Measurements from ENCODE around the gene NF1.

NF1 gene

DNA sequence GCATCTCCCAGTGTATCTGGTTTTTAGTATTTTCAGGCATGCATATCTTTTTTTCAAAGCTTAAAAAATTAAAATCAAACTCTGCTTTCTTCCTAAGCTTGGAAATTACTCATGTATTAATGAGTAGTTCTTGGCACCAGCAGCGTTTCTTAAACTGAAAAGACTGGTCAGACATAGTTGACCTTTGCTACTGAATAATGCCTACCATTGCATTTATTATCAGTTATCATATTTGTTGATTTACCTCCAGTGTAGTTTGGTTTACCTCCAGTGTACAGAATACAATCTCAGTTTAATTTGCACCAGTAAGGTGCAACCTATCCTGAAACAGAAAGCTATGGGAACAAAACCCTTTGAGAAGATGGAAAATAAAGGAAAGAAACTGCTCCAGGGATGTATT is 261.2 kb downstream of the NF1 start:
- H3K4me3 ChIP-seq (ENCODE audit: low read depth in 1 of 2, low read length in 2 of 2) = no peak overlapping the region
- peaks cover 13 to 31% of the 10 kb centered on the region in 2 donors for H3K36me3 ChIP-seq (ENCODE audit: control insufficient read depth in 1 of 2, insufficient read depth in 2 of 2, low read length in 2 of 2)
- no peaks in the 10 kb centered on the region for H3K27me3 ChIP-seq (ENCODE audit: low read depth, low read length)
- no peak overlapping the region for H3K27ac ChIP-seq (ENCODE audit: low read length)
- H3K9me3 ChIP-seq (ENCODE audit: control insufficient read depth in 1 of 2, low read length in 2 of 2) = no peaks in the 10 kb centered on the region
- H3K4me1 ChIP-seq (ENCODE audit: control insufficient read depth in 1 of 2, insufficient read depth in 2 of 2, low read length in 2 of 2) = no peaks in the 10 kb centered on the region

DNA sequence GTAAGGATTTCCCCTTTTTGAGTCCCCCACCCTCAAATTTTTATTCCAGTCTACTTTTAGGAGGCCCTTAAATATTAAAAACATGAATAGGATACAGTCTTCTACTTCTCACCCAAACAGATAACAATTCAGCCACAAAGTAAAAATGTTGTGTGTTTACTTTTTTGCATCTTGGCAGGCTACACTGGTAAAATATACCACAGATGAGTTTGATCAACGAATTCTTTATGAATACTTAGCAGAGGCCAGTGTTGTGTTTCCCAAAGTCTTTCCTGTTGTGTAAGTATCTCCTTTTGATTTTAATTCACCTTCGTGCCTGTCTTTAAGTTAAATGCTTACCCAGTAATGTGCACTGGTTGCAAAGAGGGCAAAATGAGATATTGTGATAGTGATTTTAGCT is 262.3 kb downstream of the NF1 start:
- Histone ChIP-seq H3K36me3 (ENCODE audit: control insufficient read depth in 1 of 2, insufficient read depth in 2 of 2, low read length in 2 of 2) (peaks cover 13 to 34% of the 10 kb centered on the region in 2 donors), H3K4me1 (ENCODE audit: control insufficient read depth in 1 of 2, insufficient read depth in 2 of 2, low read length in 2 of 2) (no peaks in the 10 kb centered on the region), H3K9me3 (ENCODE audit: control insufficient read depth in 1 of 2, low read length in 2 of 2) (no peaks in the 10 kb centered on the region), H3K27me3 (ENCODE audit: low read depth, low read length) (no peaks in the 10 kb centered on the region), H3K4me3 (ENCODE audit: low read depth in 1 of 2, low read length in 2 of 2) (no peak overlapping the region), H3K27ac (ENCODE audit: low read length) (no peak overlapping the region)

DNA sequence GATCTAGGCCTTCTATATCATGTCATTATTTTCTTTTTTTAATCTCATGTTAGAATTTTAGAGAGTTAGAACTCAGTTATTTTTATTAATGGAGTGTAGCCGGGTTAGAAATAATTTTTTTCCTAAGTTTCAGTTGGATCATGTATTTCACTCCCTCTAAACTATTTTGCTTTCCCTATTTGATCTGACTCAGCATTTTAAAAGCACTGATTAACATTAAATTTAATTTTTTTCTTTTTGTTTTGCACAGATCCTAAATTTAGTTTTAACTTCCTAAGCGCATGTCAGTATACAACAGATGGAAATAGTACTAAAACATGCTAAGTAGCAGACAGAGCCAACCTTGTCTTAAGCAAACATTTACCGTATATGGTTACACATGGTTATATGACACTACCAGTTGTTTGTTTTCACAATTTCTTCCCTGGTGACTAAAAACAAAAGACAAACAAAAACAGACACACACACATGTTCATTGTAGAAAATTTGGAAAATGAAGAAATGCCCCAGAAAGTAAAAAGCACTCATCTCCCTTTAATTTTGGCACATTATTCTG is 263.1 kb downstream of the NF1 start:
- peaks cover 11 to 33% of the 10 kb centered on the region in 2 donors for H3K36me3 ChIP-seq (ENCODE audit: control insufficient read depth in 1 of 2, insufficient read depth in 2 of 2, low read length in 2 of 2)

DNA sequence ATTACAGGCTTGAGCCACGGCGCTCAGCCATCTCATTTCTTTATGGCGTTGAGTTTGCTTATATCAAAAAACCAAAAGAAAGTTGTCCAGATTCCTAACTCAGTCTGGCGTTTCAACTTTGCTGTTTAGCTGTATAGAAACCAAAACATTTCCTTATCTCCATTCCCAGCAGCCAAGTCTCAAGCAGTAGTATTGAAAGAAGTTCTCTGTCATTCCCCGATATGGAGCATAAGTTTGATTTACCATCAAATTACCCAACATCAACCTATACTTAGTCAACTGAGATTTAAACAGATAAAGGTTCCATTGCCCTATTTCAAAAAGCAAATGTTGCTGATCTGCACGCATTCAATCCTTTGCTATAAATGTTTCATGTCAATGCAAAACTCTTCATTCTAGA is 269.2 kb downstream of the NF1 start:
- H3K9me3 ChIP-seq (ENCODE audit: control insufficient read depth in 1 of 2, low read length in 2 of 2) = no peaks in the 10 kb centered on the region
- H3K27ac ChIP-seq (ENCODE audit: low read length) = no peak overlapping the region
- peaks cover 14 to 38% of the 10 kb centered on the region in 2 donors for H3K36me3 ChIP-seq (ENCODE audit: control insufficient read depth in 1 of 2, insufficient read depth in 2 of 2, low read length in 2 of 2)
- H3K27me3 ChIP-seq (ENCODE audit: low read depth, low read length) = no peaks in the 10 kb centered on the region
- no peak overlapping the region for H3K4me3 ChIP-seq (ENCODE audit: low read depth in 1 of 2, low read length in 2 of 2)
- no peaks in the 10 kb centered on the region for H3K4me1 ChIP-seq (ENCODE audit: control insufficient read depth in 1 of 2, insufficient read depth in 2 of 2, low read length in 2 of 2)

More for the DNA sequence above, 263.1 kb downstream of the NF1 start:
- no peak overlapping the region for H3K27ac ChIP-seq (ENCODE audit: low read length)
- H3K27me3 ChIP-seq (ENCODE audit: low read depth, low read length) = no peaks in the 10 kb centered on the region
- H3K9me3 ChIP-seq (ENCODE audit: control insufficient read depth in 1 of 2, low read length in 2 of 2) = no peaks in the 10 kb centered on the region
- H3K4me3 ChIP-seq (ENCODE audit: low read depth in 1 of 2, low read length in 2 of 2) = no peak overlapping the region
- no peaks in the 10 kb centered on the region for H3K4me1 ChIP-seq (ENCODE audit: control insufficient read depth in 1 of 2, insufficient read depth in 2 of 2, low read length in 2 of 2)

DNA sequence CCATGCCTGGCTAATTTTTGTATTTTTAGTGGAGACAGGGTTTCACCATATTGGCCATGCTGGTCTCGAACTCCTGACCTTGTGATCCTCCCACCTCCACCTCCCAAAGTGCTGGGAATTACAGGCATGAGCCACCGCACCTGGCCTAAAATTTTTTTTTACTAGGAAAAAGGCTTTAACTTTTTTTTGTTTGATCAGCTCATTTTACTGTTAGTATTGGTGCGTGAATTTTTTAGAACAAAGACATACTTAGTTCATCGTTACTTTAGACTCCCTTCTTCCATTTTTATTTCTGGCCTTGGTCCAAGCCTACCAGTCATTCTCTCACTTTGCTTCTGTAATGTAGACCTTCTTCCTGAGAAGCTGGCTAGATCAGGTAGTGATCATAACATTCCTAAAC is 271.3 kb downstream of the NF1 start:
- peaks cover 0 to 2% of the 10 kb centered on the region in 2 donors for H3K4me1 ChIP-seq (ENCODE audit: control insufficient read depth in 1 of 2, insufficient read depth in 2 of 2, low read length in 2 of 2)
- H3K27me3 ChIP-seq (ENCODE audit: low read depth, low read length) = no peaks in the 10 kb centered on the region
- H3K4me3 ChIP-seq (ENCODE audit: low read depth in 1 of 2, low read length in 2 of 2) = no peak overlapping the region
- H3K36me3 ChIP-seq (ENCODE audit: control insufficient read depth in 1 of 2, insufficient read depth in 2 of 2, low read length in 2 of 2) = peaks cover 15 to 26% of the 10 kb centered on the region in 2 donors
- H3K9me3 ChIP-seq (ENCODE audit: control insufficient read depth in 1 of 2, low read length in 2 of 2) = no peaks in the 10 kb centered on the region
- no peak overlapping the region for H3K27ac ChIP-seq (ENCODE audit: low read length)

DNA sequence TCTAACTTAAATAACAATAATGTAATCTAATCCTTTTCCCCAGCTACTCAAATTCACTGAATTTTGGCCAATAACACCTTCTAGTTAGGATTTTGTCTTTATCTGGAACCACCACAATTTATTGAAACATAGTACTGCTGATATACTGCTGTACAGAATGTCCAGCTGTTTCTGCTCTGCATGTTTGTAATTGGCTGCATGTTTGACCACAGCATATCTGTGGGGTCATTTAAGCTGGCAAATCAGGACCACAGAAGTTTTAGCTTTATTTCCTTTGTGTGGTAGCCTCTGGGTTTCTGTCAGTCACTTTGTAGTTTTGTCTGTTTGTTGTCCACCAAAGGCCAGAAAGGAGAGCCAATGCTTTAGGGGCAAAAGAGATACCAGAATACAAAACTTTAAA is 274.5 kb downstream of the NF1 start:
- peaks cover 12 to 16% of the 10 kb centered on the region in 2 donors for H3K36me3 ChIP-seq (ENCODE audit: control insufficient read depth in 1 of 2, insufficient read depth in 2 of 2, low read length in 2 of 2)
- H3K27ac ChIP-seq (ENCODE audit: low read length) = no peak overlapping the region
- no peaks in the 10 kb centered on the region for H3K9me3 ChIP-seq (ENCODE audit: control insufficient read depth in 1 of 2, low read length in 2 of 2)
- H3K27me3 ChIP-seq (ENCODE audit: low read depth, low read length) = no peaks in the 10 kb centered on the region
- no peak overlapping the region for H3K4me3 ChIP-seq (ENCODE audit: low read depth in 1 of 2, low read length in 2 of 2)
- H3K4me1 ChIP-seq (ENCODE audit: control insufficient read depth in 1 of 2, insufficient read depth in 2 of 2, low read length in 2 of 2) = peaks cover 0 to 9% of the 10 kb centered on the region in 2 donors

DNA sequence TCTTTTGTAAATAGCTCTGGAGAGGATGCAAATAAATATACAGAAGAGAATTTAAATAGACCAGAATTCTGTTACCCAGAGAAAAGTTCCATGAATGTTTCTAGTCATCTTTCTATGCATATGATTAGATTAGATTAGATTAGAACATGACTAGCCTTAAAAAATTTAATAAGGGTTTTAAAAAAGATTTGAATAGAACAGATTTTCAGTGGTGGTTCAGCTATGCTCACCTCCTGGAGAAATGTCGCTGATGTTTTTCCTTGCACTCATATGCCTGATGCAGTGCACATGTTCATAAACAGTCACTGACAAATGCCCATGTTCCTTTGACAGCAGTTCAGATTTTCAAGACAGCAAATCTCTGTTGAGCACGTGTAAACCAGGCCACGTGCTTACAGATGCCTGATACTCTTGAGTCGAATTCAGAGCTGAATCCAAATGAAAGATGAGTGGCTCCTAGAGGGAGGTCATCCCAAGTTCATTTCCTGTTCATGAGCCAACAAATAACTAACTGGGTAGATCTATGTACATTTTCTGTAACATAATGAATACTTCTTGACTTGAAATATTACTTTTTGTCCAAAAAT is 276.8 kb downstream of the NF1 start:
- Histone ChIP-seq H3K27me3 (ENCODE audit: low read depth, low read length) (no peaks in the 10 kb centered on the region), H3K4me1 (ENCODE audit: control insufficient read depth in 1 of 2, insufficient read depth in 2 of 2, low read length in 2 of 2) (peaks cover 0 to 9% of the 10 kb centered on the region in 2 donors), H3K9me3 (ENCODE audit: control insufficient read depth in 1 of 2, low read length in 2 of 2) (no peaks in the 10 kb centered on the region), H3K36me3 (ENCODE audit: control insufficient read depth in 1 of 2, insufficient read depth in 2 of 2, low read length in 2 of 2) (peaks cover 15 to 20% of the 10 kb centered on the region in 2 donors), H3K4me3 (ENCODE audit: low read depth in 1 of 2, low read length in 2 of 2) (no peak overlapping the region), H3K27ac (ENCODE audit: low read length) (no peak overlapping the region)

DNA sequence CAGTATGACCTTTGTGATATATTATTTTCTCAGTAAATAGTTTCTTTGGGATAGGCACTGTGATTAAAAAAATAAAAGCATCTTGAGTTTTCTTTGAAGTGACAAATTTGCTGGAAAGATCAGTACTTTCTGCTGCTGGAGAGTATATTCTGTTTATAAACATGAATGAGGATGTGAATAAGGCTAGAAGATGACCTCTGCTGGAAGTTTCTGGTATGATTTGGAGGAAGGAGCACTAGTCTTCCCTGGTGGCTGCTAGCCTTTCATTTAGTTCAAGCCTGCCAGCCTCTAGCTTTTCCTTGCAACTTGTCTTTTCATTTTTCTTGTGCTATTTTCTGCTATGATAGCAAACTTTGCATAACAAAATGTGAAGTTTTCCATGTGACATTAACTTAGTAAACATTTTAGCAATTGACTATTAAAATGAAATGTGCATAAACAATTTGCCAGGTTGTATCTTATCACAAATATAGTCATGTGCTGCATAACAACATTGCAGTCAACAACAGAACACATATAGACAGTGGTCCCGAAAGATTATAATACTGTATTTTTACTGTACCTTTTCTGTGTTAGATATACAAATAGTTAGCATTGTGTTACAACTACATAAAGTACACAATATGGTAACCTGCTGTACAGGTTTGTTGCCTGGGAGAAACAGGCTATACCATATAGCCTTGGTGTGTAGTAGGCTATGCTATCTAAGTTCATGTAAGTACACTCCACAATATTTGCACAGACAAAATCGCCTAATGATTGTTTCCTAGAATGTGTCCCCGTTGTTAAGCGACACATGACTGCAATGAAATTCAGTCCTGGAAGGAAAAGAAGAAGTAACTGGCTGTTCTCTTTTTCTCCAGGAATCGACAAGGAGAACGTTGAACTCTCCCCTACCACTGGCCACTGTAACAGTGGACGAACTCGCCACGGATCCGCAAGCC is 278.6 kb downstream of the NF1 start:
- no peak overlapping the region for H3K27ac ChIP-seq (ENCODE audit: low read length)
- no peaks in the 10 kb centered on the region for H3K27me3 ChIP-seq (ENCODE audit: low read depth, low read length)
- no peaks in the 10 kb centered on the region for H3K9me3 ChIP-seq (ENCODE audit: control insufficient read depth in 1 of 2, low read length in 2 of 2)
- no peak overlapping the region for H3K4me3 ChIP-seq (ENCODE audit: low read depth in 1 of 2, low read length in 2 of 2)
- H3K36me3 ChIP-seq (ENCODE audit: control insufficient read depth in 1 of 2, insufficient read depth in 2 of 2, low read length in 2 of 2) = peaks cover 4 to 14% of the 10 kb centered on the region in 2 donors
- peaks cover 0 to 9% of the 10 kb centered on the region in 2 donors for H3K4me1 ChIP-seq (ENCODE audit: control insufficient read depth in 1 of 2, insufficient read depth in 2 of 2, low read length in 2 of 2)

DNA sequence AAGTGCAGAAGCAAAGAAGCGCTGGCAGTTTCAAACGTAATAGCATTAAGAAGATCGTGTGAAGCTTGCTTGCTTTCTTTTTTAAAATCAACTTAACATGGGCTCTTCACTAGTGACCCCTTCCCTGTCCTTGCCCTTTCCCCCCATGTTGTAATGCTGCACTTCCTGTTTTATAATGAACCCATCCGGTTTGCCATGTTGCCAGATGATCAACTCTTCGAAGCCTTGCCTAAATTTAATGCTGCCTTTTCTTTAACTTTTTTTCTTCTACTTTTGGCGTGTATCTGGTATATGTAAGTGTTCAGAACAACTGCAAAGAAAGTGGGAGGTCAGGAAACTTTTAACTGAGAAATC is 279.3 kb downstream of the NF1 start:
- H3K4me1 ChIP-seq (ENCODE audit: control insufficient read depth in 1 of 2, insufficient read depth in 2 of 2, low read length in 2 of 2) = peaks cover 0 to 9% of the 10 kb centered on the region in 2 donors
- no peaks in the 10 kb centered on the region for H3K27me3 ChIP-seq (ENCODE audit: low read depth, low read length)
- no peaks in the 10 kb centered on the region for H3K9me3 ChIP-seq (ENCODE audit: control insufficient read depth in 1 of 2, low read length in 2 of 2)
- no peak overlapping the region for H3K4me3 ChIP-seq (ENCODE audit: low read depth in 1 of 2, low read length in 2 of 2)
- peaks cover 4 to 14% of the 10 kb centered on the region in 2 donors for H3K36me3 ChIP-seq (ENCODE audit: control insufficient read depth in 1 of 2, insufficient read depth in 2 of 2, low read length in 2 of 2)
- no peak overlapping the region for H3K27ac ChIP-seq (ENCODE audit: low read length)

DNA sequence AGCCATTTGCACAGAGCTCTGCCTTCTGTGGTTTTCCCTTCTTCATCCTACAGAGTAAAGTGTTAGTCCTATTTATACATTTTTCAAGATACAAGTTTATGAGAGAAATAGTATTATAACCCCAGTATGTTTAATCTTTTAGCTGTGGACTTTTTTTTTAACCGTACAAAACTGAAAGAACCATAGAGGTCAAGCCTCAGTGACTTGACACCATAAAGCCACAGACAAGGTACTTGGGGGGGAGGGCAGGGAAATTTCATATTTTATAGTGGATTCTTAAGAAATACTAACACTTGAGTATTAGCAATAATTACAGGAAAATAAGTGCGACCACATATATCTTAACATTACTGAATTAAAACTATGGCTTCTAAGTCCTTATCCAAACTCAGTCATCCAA is 279.7 kb downstream of the NF1 start:
- no peaks in the 10 kb centered on the region for H3K9me3 ChIP-seq (ENCODE audit: control insufficient read depth in 1 of 2, low read length in 2 of 2)
- no peak overlapping the region for H3K4me3 ChIP-seq (ENCODE audit: low read depth in 1 of 2, low read length in 2 of 2)
- H3K4me1 ChIP-seq (ENCODE audit: control insufficient read depth in 1 of 2, insufficient read depth in 2 of 2, low read length in 2 of 2) = peaks cover 0 to 9% of the 10 kb centered on the region in 2 donors
- no peaks in the 10 kb centered on the region for H3K27me3 ChIP-seq (ENCODE audit: low read depth, low read length)
- no peak overlapping the region for H3K27ac ChIP-seq (ENCODE audit: low read length)
- H3K36me3 ChIP-seq (ENCODE audit: control insufficient read depth in 1 of 2, insufficient read depth in 2 of 2, low read length in 2 of 2) = peaks cover 4 to 14% of the 10 kb centered on the region in 2 donors

DNA sequence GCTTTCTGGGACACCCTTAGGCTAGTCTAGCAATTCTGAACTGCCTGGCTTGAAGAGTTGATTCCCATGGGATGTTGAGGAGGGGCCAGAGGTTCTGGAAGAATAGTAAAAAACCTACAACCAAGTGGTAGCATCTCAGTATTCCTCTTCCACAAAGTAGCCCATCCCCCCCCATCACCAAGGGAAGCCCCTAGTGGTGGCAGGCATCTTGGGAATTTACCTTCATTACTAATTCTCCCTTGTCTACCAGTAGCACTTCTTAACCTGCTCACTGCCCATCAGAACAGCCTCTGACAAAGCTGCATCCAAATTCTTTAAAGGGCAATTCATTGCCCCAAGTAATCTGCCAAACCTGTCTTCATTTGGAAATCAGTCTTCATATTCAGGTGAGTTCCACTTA is 283.9 kb downstream of the NF1 start:
- Histone ChIP-seq H3K27ac (ENCODE audit: low read length) (no peak overlapping the region), H3K9me3 (ENCODE audit: control insufficient read depth in 1 of 2, low read length in 2 of 2) (no peaks in the 10 kb centered on the region), H3K27me3 (ENCODE audit: low read depth, low read length) (no peaks in the 10 kb centered on the region), H3K4me1 (ENCODE audit: control insufficient read depth in 1 of 2, insufficient read depth in 2 of 2, low read length in 2 of 2) (no peaks in the 10 kb centered on the region), H3K4me3 (ENCODE audit: low read depth in 1 of 2, low read length in 2 of 2) (no peak overlapping the region), H3K36me3 (ENCODE audit: control insufficient read depth in 1 of 2, insufficient read depth in 2 of 2, low read length in 2 of 2) (peaks cover 4 to 10% of the 10 kb centered on the region in 2 donors)
